HG03039 (cell line): ENCODE measurements around the gene MMEL1.
"Not testable (repeated sequence)": the region's sequence is repeated elsewhere in the genome, so short reads cannot be mapped to it uniquely, and the experiment has no call there.

Experiments
- ATAC-seq: cut with Tn5 transposase; IDR thresholded peaks from one replicate; pipeline ENCODE4 v1.9.1; 2021; ENCODE audit warnings: mild to moderate bottlenecking, moderate library complexity; ENCODE audit not compliant: unreplicated experiment

The MMEL1 gene

DNA sequence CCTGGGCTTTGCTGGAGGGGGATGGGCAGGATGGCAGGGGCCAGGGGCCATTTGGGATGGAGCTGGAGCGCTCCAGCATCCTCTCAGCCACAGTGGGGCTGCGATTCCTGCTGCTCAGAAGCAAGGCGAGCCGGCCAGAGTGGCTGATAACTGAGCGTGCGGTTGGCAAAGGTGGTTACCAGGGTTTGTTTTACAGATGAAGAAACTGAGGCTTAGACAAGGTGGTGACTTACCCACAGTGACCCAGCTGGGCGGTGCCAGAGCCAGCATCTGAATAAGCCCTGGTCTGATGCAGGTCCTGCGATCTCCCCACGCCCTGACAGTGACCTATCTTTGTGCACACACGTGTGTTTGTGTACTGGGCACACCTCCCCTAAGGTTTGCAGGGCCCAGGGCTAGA is 52.1 kb downstream of the MMEL1 start:
- ATAC-seq: no peak

DNA sequence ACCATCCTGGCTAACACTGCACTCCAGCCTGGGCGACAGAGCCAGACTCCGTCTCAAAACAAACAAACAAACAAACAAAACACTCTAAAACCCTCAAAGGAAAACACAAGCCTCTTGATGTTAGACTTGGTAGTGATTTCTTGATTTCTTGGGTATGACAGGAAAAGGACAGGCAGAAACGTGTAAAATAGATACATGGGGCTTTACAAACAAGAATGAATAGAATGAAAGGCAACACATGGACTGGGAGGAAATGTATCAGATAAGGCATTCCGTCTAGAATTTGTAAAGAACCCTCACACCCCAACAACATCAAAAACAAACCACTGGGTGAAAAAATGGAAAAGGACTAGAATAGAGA is 54.1 kb downstream of the MMEL1 start:
- ATAC-seq: no peak

DNA sequence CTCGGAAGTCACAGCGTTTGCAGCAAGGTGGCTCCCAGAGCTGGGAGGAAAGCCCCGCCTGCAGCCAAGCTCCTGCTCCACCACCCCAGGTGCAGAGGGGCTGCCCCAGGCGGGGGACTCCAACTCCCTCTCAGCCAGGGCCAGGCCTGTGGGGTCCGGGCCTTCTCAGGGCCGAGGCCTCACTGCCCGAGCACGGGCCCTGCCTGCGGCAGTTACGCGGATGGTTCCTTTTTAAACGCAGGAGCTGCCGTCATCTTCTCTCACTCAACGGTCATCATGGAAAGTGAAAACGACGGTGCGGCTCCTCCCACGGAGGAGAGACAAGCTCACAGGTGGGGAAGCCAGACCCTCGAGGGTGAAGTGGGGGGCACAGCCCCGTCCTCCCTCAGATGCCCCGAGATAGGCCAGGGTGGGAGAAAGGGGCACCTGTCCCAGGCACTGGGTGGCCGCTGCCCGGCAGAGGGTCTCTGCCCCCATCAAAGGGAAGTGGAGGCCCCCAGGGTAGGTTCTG is 55.2 kb downstream of the MMEL1 start:
- peak; percentile 32 for ATAC-seq

DNA sequence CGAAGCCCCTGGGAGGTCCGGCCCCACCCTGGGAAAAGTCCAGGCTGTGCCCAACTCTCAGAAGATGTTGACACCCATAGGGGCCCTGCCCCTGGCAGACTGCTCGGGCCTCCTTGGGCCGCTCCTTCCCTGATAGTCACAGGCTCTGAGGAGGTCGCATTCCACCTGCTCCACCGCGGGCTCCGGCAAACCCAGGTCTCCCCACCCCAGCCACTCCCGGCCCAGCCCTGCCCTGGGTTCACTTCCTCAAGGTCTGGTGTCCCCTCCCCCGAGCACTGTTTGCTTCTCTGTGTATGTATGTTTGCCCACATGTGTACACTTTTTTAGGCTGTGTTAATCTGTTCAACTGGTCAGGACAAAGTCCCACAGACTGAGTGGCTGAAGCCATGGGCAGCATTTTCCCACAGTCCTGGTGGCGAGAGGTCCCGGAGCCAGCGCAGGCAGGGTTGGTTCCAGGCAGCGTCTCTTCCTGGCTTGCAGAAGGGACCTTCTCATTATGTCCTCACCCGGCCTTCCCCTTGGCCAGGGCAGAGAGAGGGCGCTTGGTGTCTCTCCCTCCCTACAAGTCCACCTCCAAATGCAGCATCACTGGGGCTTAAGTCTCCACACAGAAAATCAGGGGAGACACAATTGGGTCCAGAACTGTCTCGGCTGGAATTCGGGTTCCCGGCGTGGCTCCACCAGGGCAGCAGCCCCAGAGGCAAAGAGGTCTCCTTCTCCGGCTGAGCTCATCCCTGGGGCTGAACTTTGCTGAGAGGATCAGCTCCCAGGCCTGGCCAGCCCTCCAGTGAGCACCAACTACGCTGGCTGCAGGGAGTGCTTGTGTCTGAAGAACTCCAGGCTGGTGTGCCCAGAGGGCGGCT is 56.8 kb downstream of the MMEL1 start:
- ATAC-seq: no peak

DNA sequence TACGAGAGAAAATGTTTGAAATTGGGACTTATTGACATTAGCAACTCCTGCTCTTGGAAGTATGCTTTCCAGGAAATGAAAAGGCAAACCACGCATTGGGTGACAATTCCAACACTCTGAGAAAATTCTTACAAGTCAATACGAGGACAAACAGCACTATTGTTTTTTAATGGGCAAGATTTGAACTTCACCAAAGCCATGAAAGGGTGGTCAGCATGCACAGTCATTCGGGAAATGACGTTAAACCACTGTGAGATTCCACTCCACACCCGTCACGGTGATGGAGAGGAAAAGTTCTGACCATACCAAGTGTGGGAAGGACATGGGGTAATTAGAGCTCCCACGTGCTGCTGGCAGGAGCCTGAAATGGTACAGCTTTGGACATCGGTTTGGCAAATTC is 58.5 kb downstream of the MMEL1 start:
- no peak for ATAC-seq

DNA sequence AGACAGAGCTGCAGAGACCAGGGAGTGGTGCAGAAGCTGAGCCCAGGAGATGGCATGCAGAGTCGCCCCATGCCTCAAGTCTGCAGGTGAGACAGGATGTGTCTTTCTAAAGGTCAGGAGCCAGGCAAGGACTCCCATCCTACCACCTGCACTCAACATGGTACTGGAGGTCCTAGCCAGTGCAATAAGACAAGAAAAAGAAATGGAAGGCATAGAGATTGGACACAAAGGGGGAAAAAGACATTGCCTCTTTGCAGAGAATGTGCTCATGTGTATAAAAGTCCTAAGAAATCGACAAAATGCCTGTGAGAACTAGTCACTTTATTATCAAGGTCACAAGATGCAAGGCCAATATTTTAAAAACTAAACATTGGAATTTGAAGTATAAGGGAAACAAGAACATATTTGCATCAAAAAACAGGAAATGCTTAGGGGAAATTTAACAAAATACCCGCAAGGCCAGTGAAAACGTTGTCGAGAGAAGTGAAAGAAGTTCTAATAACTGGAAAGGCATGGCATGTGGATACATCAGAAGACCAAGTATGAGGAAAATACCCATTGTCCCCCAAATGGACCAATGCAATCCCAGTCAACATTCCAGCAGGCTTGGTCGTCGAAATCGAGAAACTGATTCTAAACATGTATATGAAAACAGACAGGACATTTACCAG is 59.4 kb downstream of the MMEL1 start:
- no peak for ATAC-seq

DNA sequence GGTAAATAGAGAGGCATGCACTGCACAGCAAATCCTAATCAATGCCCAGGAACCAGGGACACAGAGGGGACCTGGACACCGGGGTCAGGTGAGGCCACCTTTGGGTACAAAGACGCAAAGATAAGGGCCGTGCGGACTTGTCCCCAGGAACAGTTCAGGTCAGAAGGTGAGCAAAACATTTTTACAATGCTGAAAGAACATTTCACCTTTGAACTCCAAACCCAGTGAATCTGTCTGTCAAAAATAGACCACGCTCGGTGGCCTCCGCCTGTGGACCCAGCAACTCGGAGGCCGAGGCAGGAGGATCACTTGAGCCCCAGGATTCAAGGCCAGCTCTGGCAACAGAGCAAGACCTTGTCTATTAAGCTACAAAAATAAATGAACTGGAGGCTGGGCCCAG is 61.5 kb downstream of the MMEL1 start:
- no peak for ATAC-seq

DNA sequence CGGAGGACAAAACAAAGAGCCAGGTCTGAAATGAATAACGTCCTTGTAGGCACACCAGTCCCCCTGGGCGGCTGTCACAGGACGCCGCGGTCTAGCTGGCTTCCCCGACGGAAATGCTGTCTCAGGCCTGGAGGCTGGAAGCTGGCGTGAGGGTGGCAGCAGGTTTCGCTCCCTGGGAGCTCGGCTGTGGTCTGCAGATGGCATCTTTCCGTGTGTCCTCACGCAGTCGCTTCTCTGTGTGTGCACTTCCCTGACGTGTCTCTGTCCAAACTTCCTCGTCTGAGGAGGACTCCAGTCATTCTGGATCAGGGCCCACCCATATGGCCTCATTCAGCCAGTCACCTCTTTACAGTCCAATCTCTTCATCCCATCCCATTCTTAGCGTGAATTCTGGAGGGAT is 62.5 kb downstream of the MMEL1 start:
- ATAC-seq: no peak

DNA sequence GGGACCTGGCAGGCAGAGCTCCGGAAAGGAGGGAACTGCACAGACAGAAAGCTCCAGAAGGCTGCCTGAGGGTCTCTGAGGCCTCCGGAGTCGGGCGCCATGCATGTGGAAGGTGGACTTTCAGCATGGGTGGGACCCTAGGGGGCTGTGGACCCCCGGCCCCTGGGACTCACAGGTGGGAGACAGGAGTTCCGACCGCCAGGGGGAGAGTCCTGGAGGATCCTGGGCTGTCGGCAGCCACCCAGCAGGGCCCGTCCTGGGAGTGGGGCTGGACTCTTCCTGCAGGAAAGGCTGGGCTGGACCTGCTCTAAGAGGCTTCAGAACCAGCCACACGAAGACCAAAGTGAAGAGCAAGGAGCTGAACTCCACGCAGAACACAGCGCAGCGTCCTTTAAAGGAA is 63.1 kb downstream of the MMEL1 start:
- ATAC-seq: not testable (repeated sequence)

DNA sequence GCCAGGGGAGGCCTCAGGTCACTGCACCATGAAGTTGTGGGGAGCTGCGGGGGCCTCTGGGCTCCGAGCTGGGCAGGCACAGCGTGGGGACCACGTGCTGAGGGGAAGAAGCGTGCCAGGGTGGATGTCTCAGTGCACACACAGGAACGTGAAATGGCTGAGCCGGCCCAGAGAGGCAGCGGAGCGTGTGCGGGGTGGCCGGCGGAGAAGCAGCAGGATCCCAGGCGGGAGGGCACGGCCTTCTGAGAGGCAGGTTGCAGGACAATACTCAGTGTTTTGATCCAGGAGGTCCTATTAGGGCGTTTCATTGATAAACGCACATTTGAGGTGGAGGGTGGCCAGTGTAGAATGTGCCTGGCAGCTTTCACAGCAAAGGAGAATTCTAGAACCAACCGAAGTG is 63.8 kb downstream of the MMEL1 start:
- ATAC-seq: no peak

DNA sequence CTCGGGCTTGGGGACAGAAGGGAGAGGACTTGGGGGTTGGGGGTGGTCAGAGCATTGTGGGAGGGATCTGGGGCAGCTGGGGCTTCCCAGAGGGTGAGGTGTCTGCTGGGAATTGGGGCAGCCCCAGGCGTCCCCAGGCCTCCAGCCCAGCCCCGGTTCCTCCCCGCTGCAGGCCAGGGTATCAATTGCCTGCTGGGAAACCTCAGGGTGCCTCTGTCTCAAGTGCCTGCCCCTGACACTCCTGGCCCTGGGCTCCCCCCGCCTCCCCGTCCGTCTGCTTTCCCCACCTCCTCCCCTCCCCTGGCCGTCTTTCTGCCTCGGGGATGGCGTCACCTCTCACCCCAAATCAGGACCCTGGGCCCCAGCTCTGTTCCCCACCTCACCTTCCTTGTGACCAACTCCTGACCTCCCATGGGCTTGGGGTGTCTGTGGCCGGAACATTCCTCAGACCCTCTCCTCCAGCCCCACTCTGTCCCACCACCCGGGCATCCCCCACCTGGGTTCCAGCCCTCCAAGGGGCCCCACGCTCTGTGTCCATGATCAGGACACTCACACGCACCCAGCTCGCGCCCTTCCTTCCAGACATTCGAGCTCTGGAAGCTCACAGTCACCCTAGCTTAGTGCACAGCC is 64.5 kb downstream of the MMEL1 start:
- not testable (repeated sequence) for ATAC-seq

DNA sequence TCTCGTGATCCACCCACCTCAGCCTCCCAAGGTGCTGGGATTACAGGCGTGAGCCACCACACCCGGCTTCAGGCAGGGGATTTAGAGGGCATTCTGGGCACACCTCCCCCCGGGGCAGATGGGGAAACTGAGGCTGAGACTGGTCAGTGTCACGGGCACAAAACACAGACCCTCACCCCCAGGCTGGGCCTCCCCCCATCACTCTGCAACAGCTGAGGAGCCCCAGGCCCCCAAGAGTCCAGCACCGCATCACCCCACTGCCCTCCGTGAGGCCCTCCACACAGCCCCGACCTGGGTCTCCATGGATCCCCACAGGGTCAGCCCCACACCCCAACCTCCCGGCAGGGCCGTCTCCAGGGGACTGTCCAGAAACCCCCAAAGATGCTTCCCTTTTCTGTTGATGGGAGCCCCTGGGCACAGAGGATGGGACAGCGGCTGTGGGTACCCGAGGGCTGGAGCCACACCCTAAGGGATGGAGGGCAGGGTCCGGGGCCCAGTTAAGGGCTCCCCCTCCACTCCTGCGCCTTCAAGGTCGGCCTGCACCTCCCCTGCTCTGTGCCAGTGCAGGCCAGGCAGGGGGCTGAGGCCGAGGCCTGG is 65.6 kb downstream of the MMEL1 start:
- ATAC-seq: no peak

DNA sequence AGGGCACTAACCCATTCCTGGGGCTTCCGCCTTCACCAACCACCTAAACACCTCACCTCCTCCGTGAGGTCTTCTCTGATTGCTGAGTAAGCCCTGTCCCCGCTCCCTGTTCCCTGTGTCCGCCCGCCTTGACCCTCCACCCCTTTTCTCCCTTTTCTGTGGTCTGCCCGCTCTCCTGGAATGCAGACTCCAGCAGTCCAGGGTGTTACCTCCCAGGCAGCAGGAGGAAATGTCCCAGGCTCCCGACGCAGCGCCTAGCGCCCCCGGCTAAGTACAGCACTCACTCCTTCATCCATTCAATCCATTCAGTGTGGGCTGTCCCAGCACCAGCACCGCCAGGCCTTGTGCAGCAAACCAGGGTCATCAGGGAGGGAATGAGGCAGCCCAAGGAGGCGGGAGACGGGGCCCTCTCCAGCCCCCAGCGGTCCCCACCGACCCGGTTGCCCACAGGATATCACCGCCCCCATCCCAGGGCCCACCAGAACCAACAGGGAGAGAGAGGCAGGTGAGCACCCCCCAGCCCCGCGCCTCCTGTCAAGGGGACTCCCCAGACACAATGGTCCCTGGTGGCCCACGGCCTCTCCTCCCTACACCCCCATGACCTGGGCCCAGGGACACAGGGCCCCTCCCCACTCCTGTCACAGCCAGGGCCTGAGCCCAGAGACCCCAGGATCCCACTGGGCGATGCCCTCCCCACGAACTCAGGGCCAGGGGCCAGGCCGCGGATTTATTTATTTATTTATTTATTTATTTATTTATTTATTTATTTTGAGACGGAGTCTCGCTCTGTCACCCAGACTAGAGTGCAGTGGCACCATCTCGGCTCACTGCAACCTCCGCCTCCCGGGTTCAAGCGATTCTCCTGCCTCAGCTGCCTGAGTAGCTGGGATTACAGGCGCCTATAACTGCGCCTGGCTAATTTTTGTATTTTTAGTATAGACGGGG is 66.4 kb downstream of the MMEL1 start:
- no peak for ATAC-seq

DNA sequence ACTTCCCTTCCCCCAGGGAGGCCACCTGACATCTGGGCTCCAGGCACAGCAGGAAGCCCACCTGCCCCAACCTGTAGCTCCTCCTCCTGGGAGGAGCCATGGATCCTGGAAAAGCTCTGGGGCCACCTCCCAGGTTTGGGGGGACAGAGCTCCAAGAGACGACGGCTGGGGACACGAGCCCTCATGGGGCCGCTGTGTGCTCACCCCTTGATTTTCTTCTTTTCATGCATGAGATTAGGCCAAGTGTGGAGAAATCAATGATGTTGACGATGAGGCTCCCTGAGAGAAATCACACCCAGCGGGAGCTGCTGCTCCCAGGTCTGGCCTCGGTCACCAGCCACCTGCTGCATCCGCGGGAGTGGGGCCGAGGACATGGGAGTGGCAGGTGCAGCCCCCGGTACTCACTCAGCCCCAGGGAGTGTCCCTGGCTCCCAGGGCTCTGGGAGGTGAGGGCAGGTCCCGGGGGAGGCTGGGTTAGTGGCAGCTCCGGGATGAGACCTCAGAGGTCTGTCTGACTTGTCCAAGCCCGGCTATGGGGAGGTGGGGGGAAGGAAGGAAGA is 67.9 kb downstream of the MMEL1 start:
- no peak for ATAC-seq

DNA sequence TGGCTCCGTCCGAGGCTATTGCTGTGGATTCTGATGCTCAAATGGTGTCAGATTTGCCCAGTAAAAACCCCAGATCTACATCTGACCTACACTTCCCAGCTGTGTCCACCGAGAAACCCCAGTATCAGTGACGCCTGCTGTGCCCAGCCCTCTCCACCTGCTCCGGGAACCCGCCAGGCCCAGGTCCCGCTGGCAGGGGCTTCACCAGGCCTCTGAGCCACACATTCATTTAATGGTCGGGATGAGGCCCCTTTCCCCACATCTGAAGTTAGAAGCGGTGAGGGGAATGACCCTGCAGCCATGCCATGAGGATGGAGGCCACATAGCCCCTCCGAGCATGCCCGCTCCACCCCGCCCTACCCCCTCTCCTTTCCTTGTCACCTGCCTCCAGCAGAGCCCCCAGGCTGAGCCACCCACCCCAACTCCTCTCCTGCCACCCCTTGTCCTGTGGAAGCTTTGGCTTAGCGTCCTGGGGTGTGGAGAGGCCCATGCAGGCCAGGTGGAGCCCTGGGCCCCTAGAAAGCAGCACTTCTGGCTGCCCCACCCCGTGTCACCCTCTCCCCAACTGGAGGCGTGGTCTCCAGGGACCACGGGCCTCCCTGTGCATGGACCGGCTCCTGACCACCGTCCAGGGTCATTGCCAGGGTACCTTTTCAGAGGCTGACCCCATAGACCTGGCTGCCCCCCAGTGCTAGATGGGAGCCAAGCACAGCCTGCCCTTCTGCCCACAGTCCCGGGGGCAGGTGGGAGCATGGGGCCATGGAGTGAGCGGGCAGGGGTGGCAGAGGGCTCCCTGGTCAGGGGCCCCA is 68.6 kb downstream of the MMEL1 start:
- ATAC-seq: no peak

DNA sequence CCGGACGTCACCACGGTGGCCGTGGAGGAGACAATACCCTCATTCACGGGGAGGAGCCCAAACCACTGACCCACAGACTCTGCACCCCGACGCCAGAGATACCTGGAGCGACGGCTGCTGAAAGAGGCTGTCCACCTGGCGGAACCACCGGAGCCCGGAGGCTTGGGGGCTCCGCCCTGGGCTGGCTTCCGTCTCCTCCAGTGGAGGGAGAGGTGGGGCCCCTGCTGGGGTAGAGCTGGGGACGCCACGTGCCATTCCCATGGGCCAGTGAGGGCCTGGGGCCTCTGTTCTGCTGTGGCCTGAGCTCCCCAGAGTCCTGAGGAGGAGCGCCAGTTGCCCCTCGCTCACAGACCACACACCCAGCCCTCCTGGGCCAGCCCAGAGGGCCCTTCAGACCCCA is 69.6 kb downstream of the MMEL1 start:
- no peak for ATAC-seq

DNA sequence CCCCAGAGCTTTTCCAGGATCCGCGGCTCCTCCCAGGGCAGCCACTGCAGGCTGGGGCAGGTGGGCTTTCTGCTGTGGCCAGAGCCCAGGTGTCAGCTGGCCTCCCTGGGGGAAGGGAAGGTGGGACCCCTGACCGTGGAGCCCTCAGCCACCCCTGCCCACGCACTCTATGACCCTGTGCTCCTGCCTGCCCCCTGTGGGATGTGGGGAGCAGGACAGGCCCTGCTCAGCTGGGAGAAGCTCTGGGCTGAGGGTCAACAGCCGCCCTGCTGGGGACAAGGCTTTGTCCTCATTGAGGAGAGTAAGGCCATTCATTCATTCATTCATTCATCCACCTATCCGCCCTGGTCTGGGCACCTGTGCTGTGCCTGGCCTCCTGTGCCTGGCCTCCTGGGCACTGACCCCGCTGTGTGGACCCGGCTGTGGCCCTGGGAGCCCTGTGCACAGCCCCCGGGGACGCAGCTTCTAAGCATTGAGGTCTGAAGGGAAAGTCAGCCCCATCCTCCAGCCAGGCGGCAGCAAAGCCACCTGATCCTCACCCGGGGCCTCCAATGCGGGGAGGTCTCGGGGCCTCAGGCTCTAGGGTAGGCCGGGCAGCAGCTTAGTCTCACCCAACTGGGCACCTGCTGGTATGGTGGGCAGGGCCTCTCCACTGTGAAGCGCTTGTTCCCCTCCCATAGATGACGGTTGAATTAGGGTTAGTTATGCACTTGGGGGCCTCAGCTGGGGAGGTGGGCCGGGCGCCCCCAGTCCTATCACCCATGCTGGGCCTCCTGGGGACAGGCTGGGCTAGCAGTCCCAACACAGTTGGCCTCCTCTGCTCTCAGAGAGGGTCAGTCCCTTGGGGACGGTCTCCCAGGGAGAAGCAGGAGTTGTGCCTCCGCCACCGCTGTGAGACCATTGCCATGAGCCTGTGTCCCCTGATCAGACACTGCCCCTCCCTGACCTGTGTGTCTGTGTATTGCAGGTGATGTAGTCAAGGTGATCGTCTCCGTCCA is 70.6 kb downstream of the MMEL1 start:
- ATAC-seq: no peak

DNA sequence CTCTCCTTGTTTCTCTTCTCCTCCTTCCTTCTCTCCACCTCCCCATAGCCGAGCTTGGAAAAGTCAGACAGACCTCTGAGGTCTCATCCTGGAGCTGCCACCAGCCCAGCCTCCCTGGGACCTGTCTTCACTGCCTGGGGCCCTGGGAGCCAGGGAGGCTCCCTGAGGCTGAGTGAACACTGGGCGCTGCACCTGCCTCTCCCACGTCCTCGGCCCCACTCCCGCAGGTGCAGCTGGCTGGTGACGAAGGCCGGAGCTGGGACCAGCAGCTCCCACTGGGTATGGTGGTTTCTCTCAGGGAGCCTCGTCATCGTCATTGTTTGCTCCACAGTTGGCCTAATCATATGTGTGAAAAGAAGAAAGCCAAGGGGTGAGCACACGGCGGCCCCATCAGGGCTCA is 71.4 kb downstream of the MMEL1 start:
- ATAC-seq: no peak
